Fibroblast of lung (primary cell): ENCODE measurements around the gene CCDC183.

Experiments used
- EZH2 ChIP-seq: IDR thresholded peaks from 2 replicates; pipeline ENCODE4 v1.5.1; 2012; ENCODE audit warnings: low read length, control low read depth, mild to moderate bottlenecking; ENCODE audit errors: missing control alignments
- TF ChIP-seq, protein P1 (sequence below), 2 donors: IDR thresholded peaks in 1 of 2; conservative IDR thresholded peaks in 1 of 2; 1 replicate in 1 of 2; 2 replicates in 1 of 2; pipeline ENCODE4 v1.5.1; 2011 to 2012; ENCODE audit warnings: low read length in 2 of 2, control low read depth in 1 of 2, inconsistent platforms in 1 of 2, low read depth in 1 of 2, mild to moderate bottlenecking in 1 of 2

DNA sequence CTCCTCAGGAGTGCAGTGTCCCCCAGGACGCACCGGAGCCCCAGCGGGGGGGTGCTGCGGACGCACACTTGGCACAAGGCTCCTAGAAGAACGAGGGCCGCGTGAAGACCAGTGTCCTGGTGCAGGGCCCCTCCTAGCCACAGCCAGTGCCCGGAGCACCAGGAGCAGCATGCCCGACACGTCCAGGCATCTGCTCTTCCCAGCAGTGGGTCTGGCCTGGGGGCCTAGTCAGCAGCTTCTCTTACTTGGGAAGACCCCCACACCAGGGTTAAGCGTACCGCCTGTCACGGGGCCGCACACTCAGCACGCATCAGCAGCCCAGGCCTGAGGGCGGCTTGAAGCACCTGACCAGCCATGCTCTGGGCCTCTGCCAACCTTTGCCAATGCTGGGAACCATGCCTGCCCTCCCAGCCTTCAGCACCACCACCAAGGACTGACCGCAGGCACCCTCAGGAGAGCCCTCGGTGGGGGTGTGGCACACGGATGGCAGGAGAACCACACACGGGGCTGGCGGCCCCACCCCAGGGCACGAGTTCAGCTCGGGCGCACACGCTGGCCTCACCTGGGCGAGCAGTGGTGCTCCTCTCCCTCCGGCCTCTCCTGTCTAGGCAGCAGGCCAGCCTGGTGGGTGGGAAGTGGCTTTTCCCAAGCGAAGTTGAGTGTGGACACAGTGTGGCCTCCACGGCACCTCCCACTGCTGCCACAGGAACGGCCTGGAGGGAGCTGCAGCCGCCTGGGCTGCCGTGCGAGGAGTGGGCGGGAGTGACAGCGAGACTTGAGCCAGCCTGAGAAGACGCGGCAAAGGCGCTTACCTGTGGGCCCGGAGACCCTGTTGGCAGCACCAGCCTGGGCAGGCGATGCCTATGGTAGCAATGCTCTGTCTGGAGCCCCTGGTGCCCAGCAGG lies 34.1 kb downstream of the CCDC183 start:
- TF ChIP-seq, protein P1, sequence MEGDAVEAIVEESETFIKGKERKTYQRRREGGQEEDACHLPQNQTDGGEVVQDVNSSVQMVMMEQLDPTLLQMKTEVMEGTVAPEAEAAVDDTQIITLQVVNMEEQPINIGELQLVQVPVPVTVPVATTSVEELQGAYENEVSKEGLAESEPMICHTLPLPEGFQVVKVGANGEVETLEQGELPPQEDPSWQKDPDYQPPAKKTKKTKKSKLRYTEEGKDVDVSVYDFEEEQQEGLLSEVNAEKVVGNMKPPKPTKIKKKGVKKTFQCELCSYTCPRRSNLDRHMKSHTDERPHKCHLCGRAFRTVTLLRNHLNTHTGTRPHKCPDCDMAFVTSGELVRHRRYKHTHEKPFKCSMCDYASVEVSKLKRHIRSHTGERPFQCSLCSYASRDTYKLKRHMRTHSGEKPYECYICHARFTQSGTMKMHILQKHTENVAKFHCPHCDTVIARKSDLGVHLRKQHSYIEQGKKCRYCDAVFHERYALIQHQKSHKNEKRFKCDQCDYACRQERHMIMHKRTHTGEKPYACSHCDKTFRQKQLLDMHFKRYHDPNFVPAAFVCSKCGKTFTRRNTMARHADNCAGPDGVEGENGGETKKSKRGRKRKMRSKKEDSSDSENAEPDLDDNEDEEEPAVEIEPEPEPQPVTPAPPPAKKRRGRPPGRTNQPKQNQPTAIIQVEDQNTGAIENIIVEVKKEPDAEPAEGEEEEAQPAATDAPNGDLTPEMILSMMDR (conservative IDR thresholded peaks at IDR 0.05 in 1 of 2, IDR thresholded peaks at IDR 0.05 in 1 of 2; ENCODE audit: low read depth in 1 of 2, low read length in 2 of 2) = no peak
- no peak for TF ChIP-seq EZH2
